NOMO-1 (cell line): ENCODE measurements around the gene PNMA1.

Source experiments
- DNase-seq, 2 experiments: peaks; one replicate each; lab custom pipeline; 2025; ENCODE audit not compliant: unreplicated experiment in 2 of 2; lab: John Stamatoyannopoulos, UW

The PNMA1 gene

GRCh38 chr14:73678698-73679097, 35.5 kb downstream of the PNMA1 start:
- DNase-seq: no peak

GRCh38 chr14:73674986-73675385, 39.2 kb downstream of the PNMA1 start:
- DNase-seq: no peak

GRCh38 chr14:73667854-73668253, 46.3 kb downstream of the PNMA1 start:
- no peak for DNase-seq

GRCh38 chr14:73666583-73666982, 47.6 kb downstream of the PNMA1 start:
- no peak for DNase-seq

GRCh38 chr14:73665130-73665529, 49.1 kb downstream of the PNMA1 start:
- DNase-seq: no peak

- no peak for DNase-seq
Measured at GRCh38 chr14:73663548-73664212, 50.5 kb downstream of the PNMA1 start.

- DNase-seq: no peak
Measured at GRCh38 chr14:73662487-73662943, 51.7 kb downstream of the PNMA1 start.

- no peak for DNase-seq
Measured at GRCh38 chr14:73661872-73662271, 52.3 kb downstream of the PNMA1 start.
